ENCODE measurements around the gene CPT1C.

Gene CPT1C

GRCh38 chr19:49646586-49646985 lies 44.3 kb upstream of the CPT1C start:
- no peak for TF ChIP-seq CTCF (IDR thresholded peaks at IDR 0.05; ENCODE audit: borderline replicate concordance, control extremely low read depth, extremely low read depth, insufficient read depth, missing control alignments)
- DNase-seq (ENCODE audit: low spot score) = no peak
- in situ Hi-C loops (cut with MboI; ENCODE audit: low sequenced_read_pairs, unreplicated experiment) = no loop called here

- DNase-seq (ENCODE audit: low spot score) = no peak
- TF ChIP-seq CTCF (IDR thresholded peaks at IDR 0.05; ENCODE audit: borderline replicate concordance, control extremely low read depth, extremely low read depth, insufficient read depth, missing control alignments) = no peak
- in situ Hi-C loops (cut with MboI; ENCODE audit: low sequenced_read_pairs, unreplicated experiment) = no loop called here
These were observed 39.7 kb upstream of the CPT1C start for GRCh38 chr19:49651029-49651819.

- DNase-seq (ENCODE audit: low spot score) = no peak
- TF ChIP-seq CTCF (IDR thresholded peaks at IDR 0.05; ENCODE audit: borderline replicate concordance, control extremely low read depth, extremely low read depth, insufficient read depth, missing control alignments) = no peak
- in situ Hi-C loops (cut with MboI; ENCODE audit: low sequenced_read_pairs, unreplicated experiment) = no loop called here
These were observed 38.9 kb upstream of the CPT1C start for GRCh38 chr19:49651820-49652550.

- no peak for DNase-seq (ENCODE audit: low spot score)
- TF ChIP-seq CTCF (IDR thresholded peaks at IDR 0.05; ENCODE audit: borderline replicate concordance, control extremely low read depth, extremely low read depth, insufficient read depth, missing control alignments) = no peak
- in situ Hi-C loops (cut with MboI; ENCODE audit: low sequenced_read_pairs, unreplicated experiment) = no loop called here
These were observed 38.1 kb upstream of the CPT1C start for GRCh38 chr19:49652551-49653465.

GRCh38 chr19:49653466-49653806 lies 37.5 kb upstream of the CPT1C start:
- DNase-seq (ENCODE audit: low spot score) = no peak
- no peak for TF ChIP-seq CTCF (IDR thresholded peaks at IDR 0.05; ENCODE audit: borderline replicate concordance, control extremely low read depth, extremely low read depth, insufficient read depth, missing control alignments)
- in situ Hi-C loops (cut with MboI; ENCODE audit: low sequenced_read_pairs, unreplicated experiment) = no loop called here

GRCh38 chr19:49654581-49654980 lies 36.3 kb upstream of the CPT1C start:
- DNase-seq (ENCODE audit: low spot score) = no peak
- in situ Hi-C loops (cut with MboI; ENCODE audit: low sequenced_read_pairs, unreplicated experiment) = no loop called here

More at GRCh38 chr19:49654581-49654980, 36.3 kb upstream of the CPT1C start:
- no peak for TF ChIP-seq CTCF (IDR thresholded peaks at IDR 0.05; ENCODE audit: borderline replicate concordance, control extremely low read depth, extremely low read depth, insufficient read depth, missing control alignments)

Measured in GM13976 (cell line).